ENCODE results near the gene COL27A1.

The COL27A1 gene

DNA sequence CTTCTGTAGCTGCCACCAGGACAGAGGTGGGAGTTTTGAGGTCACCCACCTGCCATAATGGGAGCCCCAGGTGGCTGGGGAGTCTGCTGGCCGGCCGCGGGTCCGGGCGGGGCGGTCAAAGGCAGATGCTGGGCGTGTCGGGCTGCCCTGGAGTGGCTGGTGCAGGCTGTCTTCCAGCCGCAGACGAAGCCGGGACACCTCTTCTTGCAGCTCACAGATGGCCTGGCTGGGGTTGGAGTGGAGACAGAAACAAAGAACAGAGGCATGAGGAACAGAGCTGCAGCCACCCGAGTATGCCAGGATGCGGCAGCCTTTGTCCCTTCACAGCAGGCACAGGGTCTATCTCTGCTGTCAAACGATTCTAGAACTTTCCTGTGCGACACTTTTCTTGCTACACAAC lies 192.3 kb downstream of the COL27A1 start:
- no peak for DNase-seq

DNA sequence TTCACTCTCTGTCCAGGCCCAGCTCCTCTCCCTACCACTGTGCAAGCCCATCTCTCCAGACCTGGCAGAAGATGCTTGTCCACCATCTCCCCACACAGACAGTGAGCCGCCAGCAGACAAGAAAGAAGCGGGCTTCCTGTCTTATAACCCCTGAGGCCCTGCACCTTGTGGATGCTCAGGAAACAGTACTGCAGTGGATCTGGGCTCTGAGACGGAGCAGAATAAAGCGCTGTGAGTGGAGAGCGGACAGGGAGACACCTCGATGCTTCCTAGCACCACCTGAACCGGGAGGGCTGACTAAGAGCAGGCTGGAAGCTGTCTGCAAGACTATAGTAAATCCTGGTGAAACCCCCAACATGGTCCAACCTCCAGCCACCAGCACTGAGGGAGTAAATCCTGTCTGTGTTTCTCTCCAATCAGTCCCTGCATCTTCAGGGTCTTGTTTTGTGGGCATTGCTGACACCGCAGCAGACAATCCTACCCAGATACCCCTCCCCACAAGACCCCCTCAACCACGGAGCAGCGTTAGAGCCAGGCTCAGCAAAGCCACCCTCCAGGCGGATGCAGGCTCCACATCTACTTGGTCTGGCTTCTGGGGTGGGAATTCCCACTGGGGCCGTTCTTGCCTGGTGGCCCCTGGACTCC lies 193.0 kb downstream of the COL27A1 start:
- no peak for DNase-seq

DNA sequence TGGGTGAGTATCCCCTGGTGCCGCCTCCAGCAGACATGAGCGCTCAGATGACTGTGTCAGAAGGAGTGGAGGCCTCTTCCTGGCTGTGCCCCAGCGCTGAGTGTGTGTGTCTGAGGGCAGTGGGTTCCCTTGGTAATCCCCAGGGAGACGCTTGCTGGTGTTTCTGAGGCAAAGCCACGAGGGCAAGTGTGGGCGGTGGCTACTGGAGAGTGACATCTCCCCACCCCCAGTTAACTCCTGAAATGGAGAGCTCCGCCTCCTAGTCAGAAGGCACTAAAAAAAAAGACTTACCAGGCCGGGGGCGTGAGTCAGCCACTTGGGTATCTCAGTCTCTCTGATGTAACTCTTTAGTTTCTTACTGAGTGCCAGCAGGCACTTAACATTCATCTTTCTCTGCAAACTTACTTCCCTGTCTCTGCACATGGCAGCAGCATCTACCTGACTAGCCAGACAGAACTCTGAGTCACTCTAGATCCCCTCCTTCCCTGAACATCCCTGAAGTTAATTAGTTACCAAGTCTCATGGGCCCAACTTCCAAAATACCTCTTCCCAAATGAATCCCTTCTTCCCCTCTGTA lies 193.7 kb downstream of the COL27A1 start:
- DNase-seq: peak; percentile 94

DNA sequence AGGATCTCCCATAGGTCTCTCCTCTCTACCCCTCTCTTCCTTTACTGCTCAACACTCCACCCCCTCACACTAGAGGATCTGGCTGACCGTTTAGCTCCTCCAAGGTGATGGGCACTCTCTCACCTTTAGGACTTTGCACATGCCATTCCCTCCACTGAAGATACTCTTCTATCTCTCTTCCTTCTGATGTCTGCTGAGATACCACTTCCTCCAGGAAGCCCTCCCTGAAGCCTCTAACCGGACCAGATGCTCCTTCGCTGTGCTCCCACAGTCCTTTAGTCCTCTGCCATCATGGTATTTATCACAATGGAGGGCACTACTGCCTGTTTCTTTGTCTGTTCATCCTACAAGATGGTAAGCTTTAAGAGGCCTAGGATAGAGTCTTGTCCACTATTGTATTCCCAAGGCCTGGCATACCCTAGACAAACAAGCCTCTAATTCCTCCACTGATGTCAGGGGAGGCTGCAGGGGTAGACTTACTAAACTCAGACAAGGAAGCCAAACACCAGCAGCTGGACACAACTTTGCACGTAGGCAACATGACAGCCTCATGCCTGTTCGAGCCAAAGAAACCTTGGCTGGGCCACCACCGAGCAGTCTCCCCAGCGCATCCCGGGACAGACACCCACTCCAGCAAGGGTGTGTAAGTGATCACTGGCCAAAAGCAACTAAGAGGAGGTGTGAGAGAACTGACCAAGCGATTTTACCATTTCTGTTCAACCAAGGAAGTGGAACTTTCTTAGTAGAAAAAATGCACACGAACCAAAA lies 194.6 kb downstream of the COL27A1 start:
- DNase-seq: no peak

DNA sequence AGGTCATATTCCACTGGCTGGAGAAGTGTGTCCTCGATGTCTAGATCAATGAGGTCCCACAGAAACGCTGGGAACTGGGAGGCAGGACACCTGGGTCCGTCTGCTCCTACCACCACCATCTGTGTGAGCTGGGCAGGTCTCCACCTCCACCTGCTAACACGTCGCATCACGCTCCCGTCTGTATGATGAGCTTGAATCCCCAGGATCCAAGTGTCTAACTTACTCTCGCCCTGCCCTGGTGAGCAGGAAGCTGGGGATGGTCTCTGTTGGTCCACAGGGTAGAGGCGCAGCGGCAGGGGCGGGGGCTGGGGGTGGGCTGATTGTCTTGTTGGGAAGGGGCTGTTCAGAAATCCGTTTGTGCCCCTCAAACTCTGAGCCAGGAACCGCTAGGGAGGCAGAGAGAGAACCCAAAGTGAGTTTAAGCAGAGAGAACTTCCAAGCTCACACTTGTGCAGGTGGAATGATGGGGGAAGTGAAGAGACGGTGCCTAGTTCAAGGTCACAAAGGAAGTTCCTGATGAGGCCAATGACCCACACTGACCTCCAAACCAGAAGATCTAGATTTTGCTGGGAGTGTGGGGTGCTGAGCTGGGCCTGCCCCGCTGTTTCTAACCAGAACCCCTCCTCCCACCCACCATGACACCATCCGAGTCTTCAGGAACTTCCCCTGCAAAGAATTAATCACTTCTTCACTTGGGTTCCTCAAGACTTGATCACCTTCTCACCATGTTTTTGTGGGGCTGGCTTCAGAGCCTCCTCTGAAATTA lies 195.5 kb downstream of the COL27A1 start:
- no peak for DNase-seq

DNA sequence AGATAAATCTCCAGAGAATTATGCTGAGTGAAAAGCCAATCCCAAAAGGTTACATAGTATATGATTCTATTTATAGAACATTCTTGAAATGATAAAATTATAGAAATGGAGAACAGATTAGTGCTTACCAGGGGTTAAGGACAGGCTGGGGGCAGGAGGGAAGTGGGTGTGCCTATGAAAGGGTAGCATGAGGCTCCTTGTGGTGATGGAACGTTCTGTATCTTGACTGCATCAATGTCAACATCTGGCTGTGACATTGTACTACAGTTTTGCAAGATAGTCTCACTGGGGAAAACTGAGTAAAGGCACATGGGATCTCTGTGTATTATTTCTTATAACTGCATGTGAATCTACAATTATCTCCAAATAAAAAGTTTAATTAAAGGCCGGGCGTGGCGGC lies 196.6 kb downstream of the COL27A1 start:
- no peak for DNase-seq

DNA sequence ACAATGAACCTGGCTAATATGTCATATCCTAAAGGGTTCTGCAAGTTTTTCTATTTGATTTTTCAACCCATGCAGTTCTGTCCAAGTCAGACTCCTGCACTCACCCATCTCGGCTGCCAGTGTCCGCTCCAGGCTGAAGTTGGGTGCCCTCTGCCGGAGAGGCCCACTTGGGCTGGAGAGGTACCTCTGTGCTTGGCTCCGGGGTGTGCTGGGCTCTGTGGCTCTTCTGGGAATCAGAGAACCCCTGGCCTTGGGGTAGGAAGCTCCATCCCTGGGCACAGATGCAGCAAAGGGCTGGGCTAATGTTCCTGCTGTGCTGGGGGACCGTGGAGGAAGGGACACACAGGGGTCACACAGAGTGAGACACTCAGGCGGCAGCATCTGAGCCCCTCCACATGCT lies 200.5 kb downstream of the COL27A1 start:
- no peak for DNase-seq

DNA sequence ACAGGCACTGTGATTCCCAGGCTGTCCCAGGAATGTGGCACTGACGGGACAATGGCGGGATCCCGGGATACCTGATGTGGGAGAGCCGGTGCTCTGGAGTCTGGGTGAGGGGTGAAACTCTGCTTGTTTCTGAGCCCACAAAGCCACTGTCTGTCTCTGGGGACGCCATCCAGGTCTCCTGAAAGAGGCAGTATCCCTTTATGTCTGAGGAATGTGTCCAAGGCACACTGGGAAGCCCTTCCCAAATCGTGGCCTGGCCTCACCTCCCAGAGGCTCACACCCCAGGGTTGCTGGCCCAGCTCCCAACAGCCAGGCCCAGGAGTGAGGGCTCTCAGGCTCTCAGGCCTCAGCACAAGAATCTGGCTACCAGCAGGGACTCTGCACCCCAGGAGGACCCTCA lies 201.5 kb downstream of the COL27A1 start:
- no peak for DNase-seq

DNA sequence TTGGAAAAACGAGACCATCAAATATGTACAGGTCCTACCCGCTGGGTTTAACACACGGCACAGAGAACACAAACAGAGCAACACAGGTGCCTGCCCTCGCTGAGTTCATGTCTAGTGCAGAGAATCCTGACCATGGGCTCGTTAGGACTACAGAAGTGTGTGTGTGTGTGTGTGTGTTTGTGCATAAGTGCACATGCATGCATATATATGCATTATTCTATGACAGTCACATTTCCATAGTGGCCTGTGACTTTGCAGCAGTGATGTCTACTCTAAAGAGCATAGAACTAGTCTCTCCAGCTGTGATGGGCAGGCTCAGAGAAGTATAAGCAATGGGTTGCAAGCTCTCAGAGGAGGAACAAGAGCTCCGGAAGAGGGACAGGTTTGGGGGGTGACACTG lies 202.0 kb downstream of the COL27A1 start:
- DNase-seq: no peak

DNA sequence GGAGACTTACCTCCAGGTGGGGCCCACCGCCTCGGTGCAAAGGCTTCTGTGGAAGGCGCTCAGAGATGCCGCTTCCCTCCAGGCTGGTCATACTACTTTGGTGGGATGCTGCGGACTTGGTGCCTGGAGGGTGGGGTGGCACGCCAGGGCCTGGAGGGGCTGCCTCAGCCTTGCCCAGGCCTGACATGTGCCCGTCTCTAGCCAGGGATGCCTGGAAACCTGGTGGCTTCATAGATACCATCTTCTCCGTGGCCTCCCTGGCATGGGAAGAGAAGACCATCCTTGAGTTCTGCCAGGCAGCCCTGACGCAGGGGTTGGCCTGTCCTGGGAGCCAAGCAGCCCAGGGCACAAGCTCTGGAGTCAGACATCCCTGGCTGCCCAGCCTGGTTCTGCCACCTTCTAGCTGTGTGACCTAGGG lies 202.6 kb downstream of the COL27A1 start:
- no peak for DNase-seq

DNA sequence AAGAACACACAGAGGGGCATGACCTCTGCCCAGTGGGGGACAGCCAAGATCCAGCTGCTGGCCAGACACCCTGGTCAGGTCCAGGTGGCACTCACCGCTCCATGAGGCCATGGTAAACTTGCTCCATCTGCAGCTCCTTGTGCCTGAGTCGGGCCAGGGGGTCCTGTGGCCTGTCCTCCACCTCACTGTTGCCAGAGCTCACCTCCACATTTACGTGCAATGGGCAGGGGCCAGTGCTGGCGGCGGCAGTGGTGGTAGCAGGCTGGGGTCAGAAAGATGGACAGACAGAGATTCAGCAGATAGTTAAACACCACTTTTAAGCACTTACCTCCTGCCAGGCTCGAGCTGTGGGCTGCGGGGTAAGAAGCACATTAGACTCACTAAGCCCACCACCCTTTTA lies 204.5 kb downstream of the COL27A1 start:
- DNase-seq: no peak

DNA sequence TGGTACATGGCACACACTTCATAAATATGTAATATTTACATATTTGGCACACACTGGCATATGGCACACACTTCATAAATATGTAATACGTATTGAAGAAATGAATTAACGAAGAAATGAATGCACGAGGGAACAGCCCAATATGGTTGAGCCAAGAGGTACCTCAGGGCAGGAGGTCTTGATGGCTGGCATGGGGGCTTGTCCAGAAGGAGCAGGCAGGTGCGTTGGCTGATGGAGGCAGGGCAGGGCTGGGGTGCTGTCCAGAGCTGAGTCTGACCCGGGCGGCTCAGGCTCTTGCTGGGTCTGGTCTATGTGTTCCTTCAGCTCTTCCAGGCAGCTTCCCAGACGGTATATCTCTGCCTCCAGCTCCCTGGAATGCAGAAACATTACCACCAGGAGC lies 206.2 kb downstream of the COL27A1 start:
- DNase-seq: no peak
